ENCODE data around the gene SLC6A19.
"Not testable (repeated sequence)": the region's sequence is repeated elsewhere in the genome, so short reads cannot be mapped to it uniquely, and the experiment has no call there.

Gene SLC6A19

DNA sequence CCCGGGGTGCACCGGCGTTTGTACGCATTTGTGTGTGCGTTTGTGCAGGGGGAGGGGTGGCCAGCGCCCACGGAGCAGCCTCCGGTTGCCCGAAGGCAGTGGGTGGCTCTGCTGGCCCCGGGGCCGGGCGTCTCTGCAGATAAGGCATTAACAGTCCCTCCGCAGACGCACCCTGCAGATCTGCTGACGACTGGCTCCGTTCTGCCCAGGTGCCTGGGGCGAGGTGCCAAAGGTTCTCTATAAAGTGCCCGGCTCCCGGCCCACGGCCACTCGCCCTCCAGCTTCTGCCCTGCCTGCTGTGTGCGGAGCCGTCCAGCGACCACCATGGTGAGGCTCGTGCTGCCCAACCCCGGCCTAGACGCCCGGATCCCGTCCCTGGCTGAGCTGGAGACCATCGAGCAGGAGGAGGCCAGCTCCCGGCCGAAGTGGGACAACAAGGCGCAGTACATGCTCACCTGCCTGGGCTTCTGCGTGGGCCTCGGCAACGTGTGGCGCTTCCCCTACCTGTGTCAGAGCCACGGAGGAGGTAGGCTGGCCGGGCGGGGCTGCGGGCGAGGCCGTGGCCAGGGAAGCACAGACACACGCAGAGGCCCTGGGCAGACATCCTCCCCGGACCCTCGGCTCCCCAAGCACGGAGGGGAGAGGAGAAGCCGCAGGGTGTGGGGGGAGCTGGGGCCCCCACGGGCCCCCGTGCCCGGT, at the start of gene SLC6A19:
TSS of gene SLC6A19 (plus strand) at position 269 of the 699 bp plus-strand sequence. CDS start at position 325, 56 bp downstream.
- DNase-seq (ENCODE audit: low read depth in 1 of 2, low spot score in 1 of 2) = no peak

DNA sequence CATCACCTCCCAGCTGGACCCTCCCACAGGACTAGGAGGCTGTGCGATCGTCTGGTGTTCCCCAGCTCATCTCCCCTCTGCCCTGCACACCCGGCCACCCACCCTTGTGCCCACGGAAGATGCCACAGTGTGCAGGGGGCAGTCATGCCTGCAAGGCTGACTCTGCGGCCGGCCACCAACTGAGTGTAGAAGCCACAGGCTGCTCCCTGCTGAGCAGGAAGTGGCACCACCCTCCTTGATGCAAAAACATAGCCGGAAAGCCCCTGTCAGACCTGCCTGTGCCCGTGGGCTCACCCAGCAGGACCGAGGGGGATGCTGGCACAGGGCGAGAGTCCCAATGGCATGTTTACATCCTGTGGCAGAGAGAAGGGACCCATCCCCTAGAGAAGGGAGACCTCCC, 49.2 kb upstream of the SLC6A19 start:
- no peak for DNase-seq (ENCODE audit: low read depth in 1 of 2, low spot score in 1 of 2)

DNA sequence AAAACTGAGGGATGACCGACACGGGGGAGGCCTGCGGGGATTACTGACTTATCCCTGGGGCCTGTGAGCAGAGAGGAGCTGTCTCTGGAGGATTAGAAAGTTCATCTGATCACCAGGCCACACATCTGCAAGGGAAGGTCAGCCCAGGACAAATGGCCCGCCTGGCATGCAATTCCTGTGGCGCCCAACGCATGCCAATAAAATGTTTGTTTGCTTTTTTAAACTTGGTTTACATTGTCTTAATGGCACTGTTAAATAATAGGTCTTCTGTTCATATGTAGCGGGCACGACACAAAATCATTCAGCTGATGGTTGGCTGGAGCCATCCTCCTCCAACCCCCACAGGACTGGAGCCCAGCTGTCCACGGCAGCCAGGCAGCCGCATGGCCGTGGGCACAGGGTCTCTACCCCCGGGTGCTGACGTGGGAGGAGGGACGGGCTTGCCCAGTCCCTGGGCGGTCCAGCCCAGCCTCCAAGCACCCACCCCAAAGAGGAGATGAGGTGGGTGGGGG, 48.6 kb upstream of the SLC6A19 start:
- DNase-seq (ENCODE audit: low read depth in 1 of 2, low spot score in 1 of 2) = no peak

DNA sequence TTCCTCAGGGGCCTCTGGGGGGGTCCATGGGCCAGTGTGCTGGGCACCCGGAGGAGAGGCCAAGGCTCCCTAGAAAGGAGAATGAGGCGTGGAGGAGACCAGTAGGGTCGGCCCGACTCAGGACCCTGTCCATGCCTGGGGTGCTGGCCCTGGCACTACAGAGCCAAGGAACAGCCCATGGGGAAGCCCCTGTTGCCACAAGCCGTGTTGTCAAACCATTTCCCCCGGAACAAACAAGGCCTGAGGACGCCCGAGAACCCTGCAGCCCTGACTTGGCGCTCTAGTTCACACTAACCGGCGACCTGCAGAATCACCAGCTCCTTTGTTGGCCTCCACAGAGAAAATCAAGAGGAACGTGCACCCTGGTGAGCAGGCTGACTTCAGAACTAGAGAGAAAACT, 48.0 kb upstream of the SLC6A19 start:
- DNase-seq (ENCODE audit: low read depth in 1 of 2, low spot score in 1 of 2) = no peak

DNA sequence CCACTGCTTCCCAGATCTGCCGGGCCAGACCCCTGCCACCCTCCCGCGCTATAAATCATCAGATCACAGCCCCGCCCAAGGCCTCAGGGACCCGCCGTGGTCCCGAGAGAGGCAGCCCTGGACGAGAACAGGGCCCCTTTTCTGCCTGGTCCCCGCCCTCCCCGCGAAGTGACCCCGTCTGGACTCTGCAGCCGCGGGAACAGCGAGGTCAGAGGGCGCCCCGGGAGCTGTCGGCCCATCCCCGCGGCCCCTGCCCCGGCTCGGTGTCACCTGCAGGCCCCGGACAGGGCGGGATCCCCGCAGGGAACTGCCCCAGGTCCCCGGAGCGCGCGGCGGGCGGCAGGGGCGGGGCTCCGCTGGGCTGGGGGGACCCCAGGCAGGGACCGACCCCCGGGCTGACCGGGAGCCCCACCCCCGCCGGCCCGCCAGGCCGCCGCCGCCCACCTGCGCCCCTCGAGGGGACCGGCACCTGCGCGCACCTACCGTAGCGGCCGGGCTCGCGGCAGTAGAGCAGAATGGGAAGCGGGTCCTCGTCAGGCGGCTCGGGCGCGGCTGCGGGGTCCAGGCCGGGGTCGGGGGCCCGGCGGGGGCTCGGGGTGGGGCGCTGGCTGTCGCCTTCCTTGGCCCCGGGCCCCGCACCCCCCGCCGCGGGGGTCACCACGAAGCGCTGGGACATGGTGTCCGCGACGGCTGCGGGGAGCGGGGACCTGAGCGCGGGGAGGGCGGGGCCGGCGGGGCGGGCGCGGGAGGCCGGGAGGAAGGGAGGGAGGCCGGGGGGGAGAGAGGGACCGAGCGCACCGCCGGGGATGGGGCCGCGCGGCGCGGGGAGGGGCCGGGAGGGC, 46.0 kb upstream of the SLC6A19 start:
- DNase-seq (ENCODE audit: low read depth in 1 of 2, low spot score in 1 of 2) = no peak

DNA sequence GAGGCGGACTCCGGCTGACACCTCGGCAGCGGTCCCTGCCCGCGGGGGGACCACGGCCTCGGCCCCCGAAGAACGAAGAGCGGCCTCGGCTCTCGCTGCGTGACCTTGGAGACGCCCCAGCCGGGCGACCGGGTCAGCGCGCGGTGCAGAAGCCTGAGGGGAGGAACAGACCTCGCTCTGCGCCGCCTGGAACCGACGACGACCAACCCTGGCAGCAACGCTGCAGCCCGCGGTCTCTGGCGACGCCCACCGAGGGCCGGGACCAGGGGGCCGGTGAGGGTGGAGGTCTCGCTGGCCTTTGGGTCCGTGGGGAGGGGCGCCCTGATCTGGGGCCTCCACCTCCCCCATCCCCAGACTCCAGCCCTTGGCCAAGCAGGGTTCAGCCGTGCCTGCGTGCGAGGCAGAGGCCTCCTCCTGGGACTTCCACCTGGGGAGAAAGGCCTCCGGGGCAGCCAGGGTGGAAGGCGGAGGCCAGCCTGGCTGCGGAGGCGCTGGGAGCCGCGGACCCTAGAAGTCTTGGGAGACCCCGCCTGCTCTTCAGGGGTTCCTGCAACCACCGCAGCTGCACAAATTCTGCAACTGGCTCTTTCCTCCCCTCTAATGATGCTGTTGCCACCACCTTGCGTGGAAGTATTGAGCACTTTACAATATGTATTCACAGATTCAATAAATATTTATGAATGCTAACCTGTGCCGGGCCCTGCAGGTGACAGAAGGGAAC, 45.2 kb upstream of the SLC6A19 start:
- DNase-seq (ENCODE audit: low read depth in 1 of 2, low spot score in 1 of 2) = no peak

DNA sequence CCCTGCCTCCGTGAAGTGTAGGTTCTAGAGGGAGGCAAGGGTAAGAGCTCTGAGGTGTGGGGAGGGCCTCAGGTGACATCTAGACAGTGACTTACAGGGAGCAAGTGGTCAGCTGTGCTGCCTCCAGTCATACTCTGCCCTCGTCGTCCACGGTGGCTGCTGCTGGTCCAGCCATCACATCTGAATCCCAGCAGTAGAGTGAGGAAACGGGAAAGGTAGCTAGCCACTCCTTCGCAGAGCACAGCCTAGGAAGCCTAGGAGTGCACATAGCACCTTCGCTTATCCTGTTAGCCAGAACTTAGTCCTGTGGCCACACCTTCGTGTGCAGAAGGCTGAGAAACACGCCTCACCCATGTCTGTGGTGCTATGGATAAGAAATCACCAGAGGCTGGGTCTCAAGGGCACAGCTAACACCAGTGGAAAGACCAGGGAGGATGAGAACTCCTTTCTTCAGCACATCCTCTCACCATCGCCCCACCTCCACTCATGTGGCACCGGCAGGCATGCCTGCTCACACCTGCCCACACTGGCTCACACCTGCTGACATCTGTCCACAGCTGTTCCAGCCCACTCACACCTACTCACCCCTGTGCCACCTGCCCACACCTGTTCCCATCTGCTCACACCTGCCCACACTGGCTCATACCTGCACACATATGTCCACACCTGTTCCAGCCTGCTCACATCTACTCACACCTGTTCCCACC, 44.5 kb upstream of the SLC6A19 start:
- no peak for DNase-seq (ENCODE audit: low read depth in 1 of 2, low spot score in 1 of 2)

DNA sequence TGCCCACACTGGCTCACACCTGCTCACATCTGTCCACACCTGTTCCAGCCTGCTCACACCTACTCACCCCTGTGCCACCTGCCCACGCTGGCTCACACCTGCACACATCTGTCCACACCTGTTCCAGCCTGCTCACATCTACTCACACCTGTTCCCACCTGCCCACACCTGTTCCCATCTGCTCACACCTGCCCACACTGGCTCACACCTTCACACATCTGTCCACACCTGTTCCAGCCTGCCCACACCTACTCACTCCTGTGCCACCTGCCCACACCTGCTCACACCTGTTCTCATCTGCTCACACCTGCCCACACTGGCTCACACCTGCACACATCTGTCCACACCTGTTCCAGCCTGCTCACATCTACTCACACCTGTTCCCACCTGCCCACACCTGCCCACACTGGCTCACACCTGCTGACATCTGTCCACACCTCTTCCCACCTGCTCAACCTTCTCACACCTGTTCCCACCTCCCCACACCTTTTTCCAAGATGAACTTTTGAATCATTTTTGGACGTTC, 43.9 kb upstream of the SLC6A19 start:
- DNase-seq (ENCODE audit: low read depth in 1 of 2, low spot score in 1 of 2) = not testable (repeated sequence)

DNA sequence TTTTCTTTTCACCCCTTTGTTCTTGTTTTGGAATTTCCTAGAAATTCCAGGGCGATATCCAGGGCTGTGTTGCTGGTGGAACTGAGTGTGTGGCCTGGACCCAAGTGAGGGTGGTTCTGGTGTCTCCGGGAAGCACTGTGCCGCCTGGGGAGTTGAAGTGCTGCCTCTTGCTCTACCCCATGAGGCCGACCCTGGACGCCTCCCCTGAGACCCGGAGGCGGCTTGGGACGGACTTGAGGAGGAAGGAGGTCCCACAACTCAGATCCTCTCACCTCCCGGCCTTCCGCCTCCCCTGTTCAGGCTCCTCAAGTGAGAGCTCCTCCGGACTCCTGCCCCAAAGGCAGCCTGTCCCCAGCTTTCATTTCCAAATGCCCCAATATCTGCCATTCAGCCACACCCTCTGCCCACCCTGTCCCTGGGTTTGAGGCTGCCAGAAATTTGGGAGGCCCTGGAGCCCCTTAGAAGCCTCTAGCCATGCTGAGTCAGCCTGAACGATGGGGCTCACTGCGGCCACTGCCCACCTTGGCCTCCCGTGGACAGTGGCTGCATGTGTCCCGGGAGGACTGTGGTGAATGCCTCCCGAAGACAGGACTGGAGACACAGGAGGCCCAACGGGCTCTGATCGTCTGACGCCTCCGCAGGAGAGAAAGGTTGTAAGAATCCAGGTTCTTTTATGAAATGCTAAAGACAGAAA, 42.6 kb upstream of the SLC6A19 start:
- DNase-seq (ENCODE audit: low read depth in 1 of 2, low spot score in 1 of 2) = no peak

DNA sequence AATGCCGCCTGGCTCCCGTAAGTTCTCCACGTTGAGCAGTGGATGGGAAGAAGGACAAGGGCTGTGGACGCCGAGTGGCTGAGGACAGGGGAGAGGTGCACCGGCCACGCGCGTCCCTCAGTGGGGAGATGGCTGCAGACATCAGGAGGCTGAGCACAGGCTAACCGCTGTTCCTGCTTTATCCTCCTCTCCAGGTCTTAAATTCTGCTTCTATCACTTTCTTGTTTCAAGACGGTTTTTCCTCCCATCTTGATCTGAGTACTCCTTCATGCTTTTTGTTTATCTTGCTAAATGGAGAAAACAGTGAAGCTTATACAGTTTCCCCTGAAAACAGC, 42.1 kb upstream of the SLC6A19 start:
- no peak for DNase-seq (ENCODE audit: low read depth in 1 of 2, low spot score in 1 of 2)

DNA sequence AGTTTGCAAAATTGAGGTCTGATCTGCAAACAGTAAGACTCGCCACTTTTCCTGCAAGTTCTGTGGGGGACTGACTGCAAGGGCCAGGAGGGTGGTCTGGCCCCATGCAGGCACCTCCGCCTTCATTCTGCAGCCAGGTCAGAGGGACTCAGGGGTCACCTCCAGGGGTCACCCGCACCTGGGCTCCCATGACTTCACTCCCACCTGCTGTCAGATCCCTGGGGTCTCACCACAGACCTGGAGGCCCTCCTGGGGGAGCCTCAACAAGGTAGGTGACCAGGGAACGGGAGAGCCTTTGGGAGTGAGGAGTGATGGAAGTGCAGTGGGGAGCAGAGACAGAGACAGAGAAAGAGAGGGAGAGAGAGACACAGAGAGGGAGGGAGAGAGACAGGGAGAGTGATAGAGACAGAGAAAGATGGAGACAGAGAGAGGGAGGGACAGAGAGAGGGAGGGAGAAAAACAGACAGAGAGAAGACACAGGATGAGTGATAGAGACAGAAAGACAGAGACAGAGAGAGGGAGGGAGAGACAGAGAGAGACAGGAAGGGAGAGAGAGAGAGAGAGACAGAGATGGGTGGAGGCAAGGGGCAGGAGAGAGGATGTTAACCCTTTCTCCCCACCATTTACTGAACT, 41.5 kb upstream of the SLC6A19 start:
- no peak for DNase-seq (ENCODE audit: low read depth in 1 of 2, low spot score in 1 of 2)

DNA sequence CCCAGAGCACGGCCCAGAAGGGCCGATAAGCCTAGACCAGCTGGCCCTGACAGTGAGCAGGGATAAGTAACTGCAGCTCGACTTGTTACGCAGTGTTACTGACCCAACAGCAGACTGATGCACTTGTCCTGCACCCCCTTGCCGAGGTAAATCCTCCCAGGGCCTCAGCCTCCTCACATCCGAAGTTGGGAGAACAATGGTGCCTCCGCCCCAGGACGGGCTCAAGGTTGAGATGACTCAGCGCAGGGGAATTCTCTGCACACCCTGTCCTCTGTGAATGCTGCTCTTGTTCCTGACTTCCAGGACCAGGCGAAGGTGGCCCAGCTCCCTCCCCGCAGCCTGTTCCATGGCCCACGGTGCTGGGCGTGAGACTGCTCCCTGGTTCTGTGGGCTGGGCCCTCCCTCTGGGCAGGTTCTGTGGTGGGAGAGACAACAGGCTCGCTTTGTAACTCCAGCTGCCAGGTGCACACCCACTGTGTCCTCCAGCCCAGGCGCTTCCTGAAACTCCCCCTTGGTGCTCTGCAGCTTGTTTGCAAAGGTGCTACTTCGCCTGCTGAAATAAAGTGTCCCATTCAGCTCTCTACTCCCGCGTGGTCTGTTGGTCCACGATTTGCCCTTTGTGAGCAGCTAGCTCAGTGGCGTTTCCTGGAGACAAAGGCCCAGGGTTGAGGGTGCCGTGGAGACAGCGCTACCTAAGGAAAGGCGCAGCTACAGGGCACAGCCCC, 40.1 kb upstream of the SLC6A19 start:
- DNase-seq (ENCODE audit: low read depth in 1 of 2, low spot score in 1 of 2) = no peak

DNA sequence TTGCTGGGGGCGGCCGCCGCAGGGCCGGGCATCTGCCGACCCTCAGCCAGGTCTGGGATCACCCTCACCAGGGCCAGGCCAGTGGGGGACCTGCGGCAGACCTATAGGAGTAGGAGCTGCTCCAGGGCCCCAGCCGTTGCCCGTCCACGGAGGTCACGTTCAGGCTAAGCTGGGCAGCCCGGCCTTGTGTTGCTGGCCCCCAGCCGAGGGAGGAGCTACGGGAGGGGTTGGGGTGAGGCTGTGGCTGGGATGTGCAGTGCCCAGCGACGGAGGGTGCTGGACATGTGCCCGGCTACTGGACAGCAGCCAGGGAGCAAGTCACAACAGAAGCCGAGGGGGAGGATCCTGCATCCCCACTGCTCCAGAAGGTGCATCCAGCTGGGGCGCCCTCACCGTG, 39.6 kb upstream of the SLC6A19 start:
- no peak for DNase-seq (ENCODE audit: low read depth in 1 of 2, low spot score in 1 of 2)

DNA sequence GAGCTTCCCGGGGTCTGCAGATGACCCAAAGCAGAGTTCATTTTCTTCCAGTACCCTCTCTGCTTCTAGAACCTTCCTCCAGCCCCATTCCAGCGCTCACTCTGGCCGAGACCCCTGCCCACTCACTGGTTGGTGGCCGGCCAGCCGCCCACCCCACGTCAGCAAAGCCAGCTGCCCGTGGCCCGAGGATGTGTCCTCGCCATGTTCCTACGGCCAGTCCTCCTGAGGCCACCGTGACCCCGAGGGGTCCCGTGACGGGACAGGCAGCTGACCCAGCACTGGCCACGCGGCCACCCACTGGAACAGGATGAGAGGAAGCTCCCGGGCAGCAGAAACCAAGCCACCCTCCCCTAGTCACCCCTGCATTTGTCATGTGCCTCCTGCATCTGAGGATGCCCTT, 39.1 kb upstream of the SLC6A19 start:
- DNase-seq (ENCODE audit: low read depth in 1 of 2, low spot score in 1 of 2) = no peak

DNA sequence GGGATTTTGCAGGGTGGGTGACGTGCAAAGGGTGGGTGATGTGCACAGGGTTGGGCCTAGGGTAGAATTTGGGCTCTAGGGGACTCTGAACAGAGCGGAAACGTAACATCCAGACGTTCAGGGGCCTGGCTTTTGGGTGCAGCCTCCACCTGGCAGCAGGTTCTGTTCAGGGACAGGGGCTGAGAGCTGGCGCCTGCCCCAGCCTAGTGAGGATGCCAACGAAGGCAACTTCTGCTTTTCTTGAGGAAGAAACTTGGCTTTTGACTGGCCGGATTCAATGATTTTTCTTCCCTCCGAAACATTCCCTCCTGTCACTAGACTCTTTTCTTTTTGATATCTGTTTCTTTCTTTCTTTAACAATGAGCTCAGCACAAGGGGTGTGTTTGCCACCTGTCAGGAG, 38.6 kb upstream of the SLC6A19 start:
- DNase-seq (ENCODE audit: low read depth in 1 of 2, low spot score in 1 of 2) = no peak

DNA sequence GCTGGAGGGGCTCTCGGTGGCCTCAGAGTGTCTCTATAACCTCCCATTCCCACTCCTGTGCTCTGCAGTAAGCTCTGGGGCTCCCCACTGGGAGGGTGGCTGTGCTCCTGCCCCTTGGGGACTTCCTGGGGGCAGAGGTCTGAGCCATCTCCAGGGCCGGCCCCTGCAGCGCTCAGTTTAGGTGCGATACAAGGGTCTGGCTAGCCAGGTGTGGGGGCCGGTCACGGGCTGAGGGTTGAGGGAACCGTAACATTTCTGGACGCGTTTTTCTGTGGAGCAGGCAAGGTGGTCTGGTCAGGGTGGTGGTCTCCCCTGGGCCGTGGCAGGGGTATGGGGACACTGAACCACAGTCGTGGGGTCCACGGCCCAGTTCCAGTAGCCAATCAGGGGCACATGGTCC, 38.0 kb upstream of the SLC6A19 start:
- DNase-seq (ENCODE audit: low read depth in 1 of 2, low spot score in 1 of 2) = no peak

DNA sequence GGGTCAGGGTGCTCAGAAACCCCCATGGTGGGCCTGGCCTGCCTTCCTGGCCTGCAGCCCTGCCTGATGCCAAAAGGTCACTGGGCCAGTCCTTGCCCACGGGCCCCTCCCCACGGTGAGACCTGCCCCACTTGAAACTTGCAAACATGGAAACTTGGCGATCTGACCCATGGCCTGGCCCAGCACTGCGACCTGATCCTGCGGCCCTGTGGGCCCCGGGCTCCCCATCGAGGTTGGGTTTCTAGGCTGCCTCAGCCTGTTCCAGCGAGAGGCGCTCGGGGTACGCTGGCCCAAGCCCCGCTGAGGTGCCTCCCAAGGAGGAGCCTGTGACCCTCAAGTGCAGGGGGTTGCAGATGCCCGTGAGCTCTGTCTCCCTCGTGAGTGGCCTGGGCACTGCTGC, 37.5 kb upstream of the SLC6A19 start:
- DNase-seq (ENCODE audit: low read depth in 1 of 2, low spot score in 1 of 2) = no peak

DNA sequence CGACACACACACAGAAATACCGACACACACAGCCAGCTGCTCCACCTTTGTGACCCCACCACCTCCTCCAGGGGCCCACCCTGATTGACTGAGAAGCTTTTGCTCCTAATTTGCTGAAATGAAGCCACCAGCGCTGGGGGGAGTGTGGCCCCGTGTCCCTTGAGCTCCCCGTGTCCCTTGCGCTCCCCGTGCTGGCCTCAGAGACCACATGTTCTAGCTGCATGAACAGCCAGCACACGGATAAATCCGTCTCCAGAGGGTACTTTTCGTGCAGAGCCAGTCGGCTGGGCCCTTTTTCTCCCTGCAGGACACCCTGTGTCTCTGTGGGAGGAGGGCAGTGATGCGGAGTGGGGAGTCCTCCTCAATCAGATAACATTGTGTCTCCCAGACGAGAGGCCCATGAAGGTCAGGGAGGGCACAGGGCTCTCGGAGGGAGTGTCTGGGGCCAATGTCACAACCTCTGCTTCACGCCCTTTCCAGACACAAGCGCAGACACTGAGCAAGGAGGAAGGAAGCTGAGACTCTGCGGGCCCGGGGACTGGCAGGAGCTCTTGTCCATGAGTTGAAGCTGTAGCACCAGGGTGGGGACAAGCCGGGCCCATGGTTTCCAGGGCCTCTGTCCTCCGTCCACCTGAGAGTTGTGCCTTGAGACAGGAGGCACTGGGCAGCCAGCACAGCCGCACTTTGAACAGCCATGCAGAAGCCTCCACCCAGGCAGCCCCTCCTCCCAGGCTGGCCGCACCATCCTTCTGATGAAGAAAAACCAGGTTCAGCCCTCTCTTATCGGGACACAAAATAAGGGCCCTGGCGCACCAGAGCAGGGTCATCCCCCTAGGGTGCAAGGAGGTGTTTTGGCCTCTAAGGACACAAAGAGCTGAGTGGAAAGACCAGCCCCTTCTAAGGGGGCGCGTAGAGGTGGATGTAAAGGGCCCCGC, 36.4 kb upstream of the SLC6A19 start:
- DNase-seq (ENCODE audit: low read depth in 1 of 2, low spot score in 1 of 2) = no peak
